Pons (tissue), 1 donor: ENCODE measurements around the gene GRIP2.

Experiments
- DNase-seq: peaks from one replicate; pipeline ENCODE4 v3.0.0-alpha.2; 2016; ENCODE audit warnings: low spot score

GRIP2 gene

DNA sequence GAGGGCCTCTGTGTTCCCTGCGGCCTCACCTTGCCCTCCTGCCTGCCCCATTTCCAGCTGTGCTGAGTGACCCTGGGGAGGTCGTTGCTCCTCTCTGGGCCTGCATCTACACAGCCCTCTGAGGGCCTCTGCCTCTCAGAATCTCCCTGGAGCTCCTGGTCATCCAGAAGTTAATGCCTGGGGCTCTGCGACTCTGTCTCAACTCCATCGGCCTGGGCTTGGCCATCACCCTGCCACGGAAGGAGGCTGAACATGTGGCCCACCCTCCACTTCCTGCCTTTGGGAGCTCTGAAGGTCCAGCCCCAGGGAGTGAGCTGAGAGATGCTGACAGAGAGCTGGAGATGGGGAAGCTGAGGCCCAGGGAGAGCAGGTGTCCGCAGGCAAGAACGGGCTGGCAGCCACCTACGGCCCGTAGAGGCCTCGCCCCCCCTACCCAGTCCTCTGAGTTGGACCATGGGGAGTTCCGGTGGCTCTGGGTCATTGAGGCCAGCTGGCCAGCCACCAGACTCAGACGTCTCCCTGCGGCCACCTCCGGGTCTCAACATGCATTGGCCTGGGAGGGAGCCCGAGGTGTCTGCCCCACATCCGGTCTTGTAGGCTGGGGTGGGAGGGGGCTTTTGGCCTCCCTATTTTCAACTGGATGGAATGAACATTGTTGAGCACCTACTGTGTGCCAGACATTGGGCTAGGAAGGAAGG, 34.2 kb downstream of the GRIP2 start:
- DNase-seq: no peak

GRCh38 chr3:14505001-14505802, 34.9 kb downstream of the GRIP2 start:
- DNase-seq: no peak

- no peak for DNase-seq
These were observed 36.5 kb downstream of the GRIP2 start for GRCh38 chr3:14503706-14504065.

DNA sequence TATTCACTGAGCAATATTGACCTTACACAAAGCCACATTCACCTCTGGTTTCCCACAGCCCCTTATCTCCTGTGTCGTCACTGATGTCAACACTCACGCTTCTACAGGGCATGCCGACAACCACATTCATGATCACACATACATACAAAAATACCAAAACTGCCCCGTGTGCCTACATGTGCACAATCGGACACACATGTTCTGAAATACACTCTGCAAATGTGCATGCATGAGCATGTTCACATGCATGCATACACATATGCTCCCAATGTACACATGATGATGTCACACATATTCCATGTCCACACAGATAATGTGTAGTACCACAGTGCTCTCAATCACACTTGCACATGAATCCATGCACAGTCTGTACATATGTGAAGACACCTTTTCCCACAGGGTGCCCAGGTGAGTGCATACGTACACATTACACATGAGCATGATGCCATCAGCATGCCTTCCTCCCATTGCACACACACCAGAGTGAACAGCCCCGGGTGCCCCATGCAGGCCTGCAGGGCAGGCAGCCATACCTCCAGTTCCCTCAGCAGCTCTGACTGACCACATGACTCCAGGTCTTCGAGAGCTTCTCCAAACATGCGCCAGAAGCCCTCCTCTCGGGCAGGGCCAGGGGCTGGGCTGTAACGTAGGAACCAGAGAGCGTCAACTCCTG, 37.0 kb downstream of the GRIP2 start:
- DNase-seq: no peak

GRCh38 chr3:14502472-14502871, 37.7 kb downstream of the GRIP2 start:
- DNase-seq: no peak

DNA sequence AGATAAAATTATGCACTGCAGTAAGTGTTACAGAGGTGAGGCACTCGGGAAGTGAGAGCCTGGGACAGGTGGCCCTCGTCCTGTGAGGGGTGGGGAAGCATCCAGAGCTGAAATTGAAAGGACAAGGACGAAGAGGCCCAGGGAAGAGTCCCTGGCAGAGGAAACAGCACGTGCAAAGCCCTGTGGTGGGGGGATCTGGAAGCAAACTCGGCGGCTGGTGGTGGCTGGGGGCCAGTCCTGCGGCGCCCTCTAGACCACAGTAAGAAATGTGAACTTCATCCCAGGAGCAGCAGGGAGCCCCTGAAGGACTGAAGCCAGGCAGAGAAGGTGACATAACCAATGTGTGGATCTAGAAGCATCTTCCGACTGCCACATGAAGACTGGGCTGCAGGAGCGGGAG, 42.8 kb downstream of the GRIP2 start:
- DNase-seq: no peak

- DNase-seq: no peak
These were observed 43.8 kb downstream of the GRIP2 start for GRCh38 chr3:14496351-14496750.

DNA sequence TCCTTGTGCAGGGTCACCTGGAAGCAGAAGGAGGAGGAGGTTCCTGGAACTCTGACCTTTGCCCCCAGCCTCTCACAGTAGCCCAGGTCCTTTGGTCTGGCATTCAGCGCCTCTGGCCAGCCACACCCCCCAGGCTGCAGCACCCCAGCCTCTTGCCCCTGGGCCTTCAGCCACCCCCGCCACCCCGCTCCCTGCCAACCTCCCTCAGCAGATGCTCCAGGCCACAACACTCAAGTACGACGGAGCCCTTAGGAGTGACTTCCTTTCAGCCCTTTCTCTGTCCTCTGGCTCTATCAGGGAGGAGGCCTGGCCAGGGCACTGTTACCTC, 45.2 kb downstream of the GRIP2 start:
- no peak for DNase-seq

DNA sequence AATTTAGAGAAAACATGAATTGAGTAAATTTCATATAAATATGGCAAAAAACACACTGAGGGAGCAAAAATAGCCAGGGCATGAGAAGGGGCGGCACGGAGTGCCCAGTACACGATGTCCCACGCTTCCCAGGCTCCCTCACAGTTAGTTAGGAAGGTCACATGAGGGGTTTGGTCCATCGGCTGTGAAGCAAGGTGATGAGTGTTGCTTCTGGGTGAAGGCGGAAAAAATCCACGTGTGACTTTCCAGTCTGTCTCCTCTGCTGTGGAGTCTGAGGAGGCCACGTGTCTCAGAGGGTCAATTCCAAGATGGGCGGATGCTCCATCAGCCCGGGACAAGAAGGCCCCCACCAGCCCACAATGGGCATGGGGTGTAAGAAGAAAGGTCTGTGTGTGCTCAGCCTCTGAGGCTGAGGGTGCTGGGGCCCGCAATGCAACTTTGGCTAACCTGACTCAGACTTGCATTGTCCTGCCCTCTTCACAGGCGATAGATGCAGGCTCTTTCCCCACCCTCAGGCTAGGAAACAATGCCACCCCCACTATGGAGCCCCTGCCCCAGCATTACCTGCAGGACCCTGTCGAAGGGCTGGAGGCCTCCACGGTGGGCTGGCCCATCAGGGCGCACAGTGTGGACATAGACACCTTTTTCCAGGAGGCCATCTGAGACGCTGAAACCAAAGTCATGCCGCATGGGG, 45.7 kb downstream of the GRIP2 start:
- no peak for DNase-seq

DNA sequence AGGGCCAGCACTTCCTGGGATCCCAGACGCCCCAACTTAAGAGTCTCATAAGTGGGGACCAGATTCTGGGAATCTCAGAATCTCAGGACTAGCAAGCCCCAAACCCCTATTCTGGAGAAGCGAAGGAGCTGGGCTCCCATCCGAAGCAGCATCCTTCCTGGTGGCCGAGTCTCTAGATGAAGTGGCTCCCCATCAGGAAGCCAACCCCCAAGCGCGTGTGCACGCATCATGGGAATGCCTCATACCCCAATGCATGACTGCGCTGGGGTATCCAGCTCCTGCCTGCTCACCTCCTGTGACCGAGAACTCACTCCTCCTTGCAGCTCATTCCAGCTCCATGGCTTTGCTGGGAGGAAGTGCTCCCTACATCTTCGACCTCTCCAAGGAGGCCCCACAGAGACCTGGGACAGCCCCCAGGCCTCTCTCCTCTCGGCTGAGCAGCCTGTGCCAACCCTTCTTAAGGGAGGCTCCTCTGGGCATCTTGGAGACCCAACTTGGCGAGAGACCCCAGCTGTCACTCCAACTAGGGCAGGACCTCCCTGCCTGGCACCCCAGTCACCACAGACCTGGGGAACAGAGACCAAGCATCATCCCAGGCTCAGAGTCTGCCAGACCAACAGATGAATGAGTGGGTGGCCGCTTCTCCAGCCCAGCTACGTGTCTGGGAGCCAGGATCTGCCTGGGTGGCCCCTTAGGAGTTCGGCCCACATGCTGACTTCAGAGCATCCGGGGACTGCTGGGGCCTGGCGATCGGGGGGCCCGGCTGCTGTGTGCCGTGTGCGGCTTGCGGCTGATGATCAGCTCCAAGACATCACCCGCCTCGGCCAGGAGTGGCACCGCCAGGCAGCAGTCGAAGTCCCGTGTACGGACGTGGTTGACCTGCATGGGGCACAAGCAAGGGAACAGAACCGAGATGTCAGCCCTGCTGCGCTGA, 46.9 kb downstream of the GRIP2 start:
- DNase-seq: no peak

DNA sequence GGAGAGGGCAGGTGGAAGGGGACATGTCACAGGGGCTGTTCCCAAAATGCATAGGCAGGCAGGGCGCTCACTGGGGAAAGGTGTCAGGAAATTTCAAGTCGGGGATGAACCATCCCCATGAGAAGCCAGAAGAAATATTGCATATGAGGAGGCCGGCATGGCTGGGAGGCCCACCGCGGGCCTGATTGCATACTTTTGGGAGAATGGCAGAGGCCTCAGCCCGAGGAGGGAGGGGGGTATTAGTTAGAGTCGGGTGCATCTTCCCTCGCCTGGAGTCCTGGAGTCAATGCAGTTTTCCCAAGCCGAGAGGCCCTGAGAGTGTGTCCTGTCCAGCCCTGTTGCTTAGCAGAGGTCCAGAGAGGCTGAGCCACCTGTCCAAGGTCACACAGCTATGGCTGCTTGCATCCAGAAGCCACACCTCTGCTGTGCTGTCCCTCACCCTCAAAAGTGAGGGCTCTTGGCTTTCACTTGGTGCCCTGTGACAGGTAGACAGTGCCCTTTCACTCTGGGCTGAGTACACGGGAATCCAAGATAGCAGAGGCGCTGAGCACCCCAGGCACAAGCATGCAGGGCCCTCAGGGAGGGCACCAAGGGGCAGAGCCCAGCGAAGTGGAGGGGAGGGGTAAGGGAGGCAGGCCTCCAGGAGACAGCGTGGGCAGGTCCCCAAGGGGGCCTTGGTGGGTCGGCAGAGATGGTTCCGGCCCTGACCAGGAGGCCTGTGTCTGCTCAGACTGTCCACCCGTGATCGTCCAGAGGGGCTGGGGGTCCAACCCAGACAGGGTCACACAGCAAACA, 48.5 kb downstream of the GRIP2 start:
- no peak for DNase-seq

DNA sequence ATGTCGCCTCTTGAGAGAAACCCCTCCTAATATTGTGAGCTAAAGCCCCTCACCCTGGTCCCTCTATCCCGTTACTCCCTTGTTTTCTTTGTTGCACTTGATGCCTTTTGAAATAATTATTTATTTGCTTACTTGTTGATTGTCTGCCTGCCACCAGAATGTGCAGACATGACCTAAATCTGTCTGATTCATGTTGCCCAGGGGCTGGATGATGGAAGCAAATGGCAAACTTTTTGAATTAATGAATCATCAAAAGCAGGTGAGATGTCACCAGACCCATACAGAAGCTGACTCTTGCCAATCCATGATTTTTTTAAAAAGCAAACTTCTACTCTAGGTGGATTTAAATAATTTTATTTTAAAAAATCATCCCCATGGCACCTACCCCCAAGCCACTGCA, 49.3 kb downstream of the GRIP2 start:
- DNase-seq: no peak

- no peak for DNase-seq
These were observed 49.9 kb downstream of the GRIP2 start for GRCh38 chr3:14490255-14490654.

GRCh38 chr3:14489641-14490040, 50.5 kb downstream of the GRIP2 start:
- DNase-seq: no peak

- DNase-seq: no peak
These were observed 51.7 kb downstream of the GRIP2 start for GRCh38 chr3:14488286-14489041.

- no peak for DNase-seq
These were observed 52.3 kb downstream of the GRIP2 start for GRCh38 chr3:14487821-14488220.

GRCh38 chr3:14487086-14487485, 53.1 kb downstream of the GRIP2 start:
- no peak for DNase-seq

- DNase-seq: no peak
These were observed 53.7 kb downstream of the GRIP2 start for GRCh38 chr3:14486460-14486859.

- no peak for DNase-seq
These were observed 54.2 kb downstream of the GRIP2 start for GRCh38 chr3:14485981-14486380.

- DNase-seq: no peak
These were observed 55.4 kb downstream of the GRIP2 start for GRCh38 chr3:14484741-14485140.
